IMR-90 (cell line): Measurements from ENCODE around the gene PGBD5. TPM values are rescaled to one million over a fixed set of nuclear protein-coding genes. Genes with fewer than 3 reads are reported as not detected.

Experiments used
- ATAC-seq: fragments of 200-7000 bp; cut with Tn5 transposase; 2 replicates; pipeline ENCODE4 v1.9.1; 2020; ENCODE audit warnings: low read depth, mild to moderate bottlenecking, moderate library complexity
- BruUV-seq: library from RNA; stranded (reverse); fragments of 400-500 nt; replicated peaks from 2 replicates; lab custom pipeline; 2021; lab: Mats Ljungman, UMichigan
- CTCF ChIA-PET: fragments of 300-600 bp; formaldehyde crosslinking; extraction: SDS; loops from one replicate; lab custom pipeline; 2021; ENCODE audit warnings: antibody characterized with exemption; lab: Yijun Ruan, JAX
- POLR2A ChIA-PET: fragments of 300-600 bp; sonication (Branson Sonifier 250); formaldehyde crosslinking; loops from one replicate; lab custom pipeline; 2022; ENCODE audit warnings: antibody characterized with exemption; ENCODE audit not compliant: unreplicated experiment; lab: Charles Lee
- DNase-seq: peaks from one replicate; pipeline ENCODE4 v3.0.0; 2013
- H2AFZ ChIP-seq: replicated peaks from 2 replicates; pipeline ENCODE3; 2013; ENCODE audit warnings: low read length, mild to moderate bottlenecking; ENCODE audit not compliant: poor library complexity
- H2AK5ac ChIP-seq: 2 replicates; pipeline ENCODE4 v1.6.1; 2013; ENCODE audit warnings: low read depth, low read length, inconsistent platforms
- H2AK9ac ChIP-seq: replicated peaks from 2 replicates; pipeline ENCODE3; 2013; ENCODE audit warnings: mild to moderate bottlenecking, low read depth, low read length, moderate library complexity; ENCODE audit not compliant: poor library complexity
- H2BK120ac ChIP-seq: 2 replicates; pipeline ENCODE4 v1.6.1; 2013; ENCODE audit warnings: low read depth, low read length, inconsistent platforms
- H2BK15ac ChIP-seq: 3 replicates; pipeline ENCODE4 v1.6.1; 2013; ENCODE audit warnings: low read depth, low read length, inconsistent platforms
- H2BK20ac ChIP-seq: 2 replicates; pipeline ENCODE4 v1.6.1; 2013; ENCODE audit warnings: low read depth, mild to moderate bottlenecking, inconsistent platforms, low read length, moderate library complexity
- H2BK5ac ChIP-seq: 2 replicates; pipeline ENCODE4 v1.6.1; 2013; ENCODE audit warnings: mild to moderate bottlenecking, low read depth, low read length, inconsistent platforms; ENCODE audit not compliant: poor library complexity, severe bottlenecking
- H3K14ac ChIP-seq: replicated peaks from 2 replicates; pipeline ENCODE4 v1.6.1; 2013; ENCODE audit warnings: low read depth, low read length, inconsistent platforms
- H3K18ac ChIP-seq: 2 replicates; pipeline ENCODE4 v1.6.1; 2013; ENCODE audit warnings: low read depth, low read length, control low read depth
- H3K23ac ChIP-seq: 2 replicates; pipeline ENCODE4 v1.6.1; 2013; ENCODE audit warnings: low read depth, low read length, inconsistent platforms
- H3K27ac ChIP-seq: 2 replicates; pipeline ENCODE4 v1.5.1; 2013; ENCODE audit warnings: mild to moderate bottlenecking, control low read depth, low read length; ENCODE audit not compliant: insufficient read depth
- H3K27me3 ChIP-seq: 2 replicates; pipeline ENCODE4 v1.6.1; 2013; ENCODE audit warnings: low read length; ENCODE audit not compliant: control insufficient read depth, insufficient read depth
- H3K36me3 ChIP-seq: 2 replicates; pipeline ENCODE4 v1.6.1; 2013; ENCODE audit warnings: low read length, mixed read lengths; ENCODE audit not compliant: control insufficient read depth, insufficient read depth
- H3K4ac ChIP-seq: 2 replicates; pipeline ENCODE4 v1.6.1; 2013; ENCODE audit warnings: low read depth, low read length, inconsistent platforms
- H3K4me1 ChIP-seq: 2 replicates; pipeline ENCODE4 v1.6.1; 2013; ENCODE audit warnings: low read length, mixed read lengths; ENCODE audit not compliant: control insufficient read depth, insufficient read depth
- H3K4me2 ChIP-seq: 2 replicates; pipeline ENCODE4 v1.6.1; 2013; ENCODE audit warnings: low read depth, mild to moderate bottlenecking, control low read depth, low read length, moderate library complexity
- H3K4me3 ChIP-seq: 2 replicates; pipeline ENCODE4 v1.5.1; 2013; ENCODE audit warnings: low read depth, mild to moderate bottlenecking, control low read depth, low read length, moderate library complexity; ENCODE audit not compliant: insufficient read depth
- H3K56ac ChIP-seq: 2 replicates; pipeline ENCODE4 v1.6.1; 2013; ENCODE audit warnings: low read length, inconsistent platforms; ENCODE audit not compliant: insufficient read depth; ENCODE audit errors: extremely low read depth
- H3K79me1 ChIP-seq, 2 experiments: 2 replicates each; pipeline ENCODE4 v1.6.1; 2013; ENCODE audit warnings: low read length in 2 of 2, inconsistent platforms in 1 of 2, low read depth in 1 of 2
- H3K9ac ChIP-seq: 2 replicates; pipeline ENCODE4 v1.6.1; 2013; ENCODE audit warnings: low read depth, low read length, control low read depth
- H3K9me1 ChIP-seq: 2 replicates; pipeline ENCODE4 v1.6.1; 2013; ENCODE audit warnings: low read length, inconsistent platforms; ENCODE audit not compliant: insufficient read depth
- H3K9me3 ChIP-seq: 2 replicates; pipeline ENCODE4 v1.6.1; 2013; ENCODE audit warnings: low read length; ENCODE audit not compliant: control insufficient read depth, insufficient read depth
- H4K20me1 ChIP-seq: 2 replicates; pipeline ENCODE4 v1.6.1; 2013; ENCODE audit warnings: low read length, inconsistent platforms; ENCODE audit not compliant: insufficient read depth
- H4K5ac ChIP-seq: 2 replicates; pipeline ENCODE4 v1.6.1; 2013; ENCODE audit warnings: mild to moderate bottlenecking, low read depth, low read length, control low read depth
- H4K8ac ChIP-seq, 2 experiments: 2 replicates each; pipeline ENCODE4 v1.6.1; 2013; ENCODE audit warnings: low read depth in 2 of 2, low read length in 2 of 2, control low read depth in 1 of 2, inconsistent platforms in 1 of 2
- H4K91ac ChIP-seq: 2 replicates; pipeline ENCODE4 v1.6.1; 2013; ENCODE audit warnings: low read depth, low read length, inconsistent platforms; ENCODE audit not compliant: insufficient read depth
- CEBPB ChIP-seq: IDR thresholded peaks from 2 replicates; pipeline ENCODE4 v1.6.1; 2012; ENCODE audit warnings: low read depth, low read length, improper control_type of control experiment
- CHD1 ChIP-seq: IDR thresholded peaks from 2 replicates; pipeline ENCODE4 v1.6.1; 2012; ENCODE audit warnings: low read depth, low read length, improper control_type of control experiment
- FOS ChIP-seq: fragments of 150-350 bp; IDR thresholded peaks from 2 replicates; pipeline ENCODE4 v1.6.1; 2016; ENCODE audit warnings: low read depth, low read length
- MAFK ChIP-seq: IDR thresholded peaks from 2 replicates; pipeline ENCODE4 v1.6.1; 2012; ENCODE audit warnings: low read depth, low read length, improper control_type of control experiment
- MXI1 ChIP-seq: IDR thresholded peaks from 2 replicates; pipeline ENCODE4 v1.6.1; 2012; ENCODE audit warnings: low read depth, mild to moderate bottlenecking, low read length, moderate library complexity, borderline replicate concordance
- RFX5 ChIP-seq: IDR thresholded peaks from 2 replicates; pipeline ENCODE4 v1.8.0; 2012; ENCODE audit warnings: low read depth, mild to moderate bottlenecking, low read length, moderate library complexity
- SMC3 ChIP-seq: fragments of 150-350 bp; IDR thresholded peaks from 2 replicates; pipeline ENCODE4 v1.6.1; 2016; ENCODE audit warnings: low read depth, mild to moderate bottlenecking, antibody characterized with exemption, low read length, moderate library complexity
- WGBS, 2 experiments: methylation state at CpG; one replicate each; pipeline versions ENCODE4 v1.1.5 to v1.1.7; 2013; ENCODE audit warnings: missing lambda C conversion rate in 2 of 2; ENCODE audit not compliant: insufficient read length in 1 of 2; ENCODE audit errors: extremely low coverage in 2 of 2; 5-methylcytosine and 5-hydroxymethylcytosine counted together
- dilution Hi-C: fragments of 300-500 bp; cut with HindIII; formaldehyde crosslinking; loops from one replicate; pipeline ENCODE4 v1.14.3; 2018; ENCODE audit warnings: low sequenced_read_pairs; ENCODE audit not compliant: unreplicated experiment
- in situ Hi-C: fragments of 300-500 bp; cut with MboI; formaldehyde crosslinking; loops from 3 replicates; pipeline ENCODE4 v1.14.3; 2019; ENCODE audit warnings: low sequenced_read_pairs, inconsistent platforms, mixed read lengths
- intact Hi-C: fragments of 100-400 bp; cut with micrococcal nuclease; formaldehyde crosslinking; loops from 2 replicates; pipeline ENCODE4 v1.10.0; 2022
- polyA plus RNA-seq, 3 experiments: library from polyadenylated mRNA; depleted of rRNA; stranded (reverse); fragments of >200 nt; gene quantifications; 2 replicates each; pipeline ENCODE4 v1.2.3, GENCODE V29; 2012; ENCODE audit warnings: low replicate concordance in 1 of 3
- total RNA-seq: library from RNA; depleted of rRNA; stranded (reverse); fragments of >200 nt; gene quantifications from 2 replicates; pipeline ENCODE4 v1.2.3, GENCODE V29; 2012
- TF ChIP-seq, protein P1 (sequence below): conservative IDR thresholded peaks from 2 replicates; pipeline ENCODE4 v1.5.1; 2012; ENCODE audit warnings: mild to moderate bottlenecking, low read depth, low read length, improper control_type of control experiment

Gene PGBD5
- total and polyA plus RNA-seq, 2 of the 4 experiments (the other 2 are of a cell fraction) = 0.18 to 0.36 TPM

DNA sequence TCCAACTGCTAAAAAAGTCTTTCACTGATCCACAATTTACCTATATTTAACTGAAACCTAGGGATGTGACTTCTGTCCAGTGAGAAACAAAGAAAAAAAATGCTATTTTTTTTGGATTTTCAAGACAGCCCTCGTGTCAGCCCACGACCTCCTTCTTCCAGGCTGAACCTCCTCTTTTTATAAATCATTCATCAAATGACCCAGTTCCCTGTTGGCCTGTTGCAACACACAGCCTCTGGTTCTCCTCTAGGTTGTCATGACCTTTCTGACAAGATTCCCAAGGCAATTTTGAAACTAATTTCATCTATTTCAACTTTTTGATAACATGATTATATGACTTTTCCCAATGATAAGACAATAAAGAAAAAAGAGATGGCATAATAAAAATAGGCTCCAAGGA lies 74.6 kb downstream of the PGBD5 start:
- CTCF ChIA-PET = no interaction called here

More for the DNA sequence above, 74.6 kb downstream of the PGBD5 start:
- H3K27ac ChIP-seq = no peak overlapping the region
- H3K4ac ChIP-seq = no peak overlapping the region
- H3K79me1 ChIP-seq = no peaks in the 10 kb centered on the region
- no peak overlapping the region for H2AK5ac ChIP-seq
- H2AK9ac ChIP-seq = no peak overlapping the region
- POLR2A ChIA-PET = no interaction called here
- H3K4me2 ChIP-seq = no peak overlapping the region
- BruUV-seq = no TSS peak
- H2AFZ ChIP-seq = no peak overlapping the region
- peaks cover 2% of the 10 kb centered on the region; the same call in 1 of the 2 replicates for H3K9me3 ChIP-seq
- no peaks in the 10 kb centered on the region for H3K36me3 ChIP-seq
- no peak overlapping the region for H2BK120ac ChIP-seq
- H3K27me3 ChIP-seq = no peaks in the 10 kb centered on the region
- no peaks in the 10 kb centered on the region; the same call in 1 of the 2 replicates for H3K4me1 ChIP-seq
- H3K23ac ChIP-seq = no peak overlapping the region
- DNase-seq (no peak), ATAC-seq (no peak)
- no peak overlapping the region for H4K5ac ChIP-seq
- no peak overlapping the region for H3K18ac ChIP-seq
- H3K56ac ChIP-seq = no peak overlapping the region
- no peak overlapping the region for H4K8ac ChIP-seq
- H3K14ac ChIP-seq = no peak overlapping the region
- no peaks in the 10 kb centered on the region for H4K20me1 ChIP-seq
- intact Hi-C loops (no loop called here), dilution Hi-C loops (no loop called here), in situ Hi-C loops (no loop called here)
- no peak overlapping the region for H3K4me3 ChIP-seq
- H2BK5ac ChIP-seq = no peak overlapping the region
- no peak overlapping the region for H4K91ac ChIP-seq
- H2BK20ac ChIP-seq = no peak overlapping the region
- TF ChIP-seq, protein P1, sequence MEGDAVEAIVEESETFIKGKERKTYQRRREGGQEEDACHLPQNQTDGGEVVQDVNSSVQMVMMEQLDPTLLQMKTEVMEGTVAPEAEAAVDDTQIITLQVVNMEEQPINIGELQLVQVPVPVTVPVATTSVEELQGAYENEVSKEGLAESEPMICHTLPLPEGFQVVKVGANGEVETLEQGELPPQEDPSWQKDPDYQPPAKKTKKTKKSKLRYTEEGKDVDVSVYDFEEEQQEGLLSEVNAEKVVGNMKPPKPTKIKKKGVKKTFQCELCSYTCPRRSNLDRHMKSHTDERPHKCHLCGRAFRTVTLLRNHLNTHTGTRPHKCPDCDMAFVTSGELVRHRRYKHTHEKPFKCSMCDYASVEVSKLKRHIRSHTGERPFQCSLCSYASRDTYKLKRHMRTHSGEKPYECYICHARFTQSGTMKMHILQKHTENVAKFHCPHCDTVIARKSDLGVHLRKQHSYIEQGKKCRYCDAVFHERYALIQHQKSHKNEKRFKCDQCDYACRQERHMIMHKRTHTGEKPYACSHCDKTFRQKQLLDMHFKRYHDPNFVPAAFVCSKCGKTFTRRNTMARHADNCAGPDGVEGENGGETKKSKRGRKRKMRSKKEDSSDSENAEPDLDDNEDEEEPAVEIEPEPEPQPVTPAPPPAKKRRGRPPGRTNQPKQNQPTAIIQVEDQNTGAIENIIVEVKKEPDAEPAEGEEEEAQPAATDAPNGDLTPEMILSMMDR = no peak
- no peak for TF ChIP-seq SMC3
- no peak for TF ChIP-seq FOS
- no peak for TF ChIP-seq RFX5
- no peak for TF ChIP-seq MXI1
- TF ChIP-seq CEBPB = no peak
- no peak for TF ChIP-seq MAFK
- no peak for TF ChIP-seq CHD1
- H3K9ac ChIP-seq = no peak overlapping the region
- WGBS, 2 experiments = no CpG with 5 or more reads among the region's 2 CpGs
- no peak overlapping the region for H2BK15ac ChIP-seq
- no peaks in the 10 kb centered on the region for H3K9me1 ChIP-seq
